HepG2 (cell line): ENCODE measurements around the gene PARS2. TPM values are rescaled to one million over a fixed set of nuclear protein-coding genes. Genes with fewer than 3 reads are reported as not detected.

Source experiments
- ATF5 ChIP-seq: sonication (generic); formaldehyde crosslinking; IDR thresholded peaks from 2 replicates; pipeline ENCODE4 v1.4.0; 2020; ENCODE audit warnings: mild to moderate bottlenecking, low read depth, missing genetic modification reagents
- ATF7 ChIP-seq, 2 experiments: fragments of 450-650 bp in 1 of 2; sonication (generic) in 1 of 2; formaldehyde crosslinking in 1 of 2; IDR thresholded peaks; 2 replicates each; pipeline versions ENCODE4 v1.4.0 to v1.6.1; 2016 to 2020; ENCODE audit warnings: antibody characterized with exemption in 1 of 2, mild to moderate bottlenecking in 1 of 2, missing genetic modification reagents in 1 of 2
- CBFB ChIP-seq: sonication (generic); formaldehyde crosslinking; IDR thresholded peaks from 2 replicates; pipeline ENCODE4 v1.4.0; 2020; ENCODE audit warnings: missing genetic modification reagents
- HHEX ChIP-seq: IDR thresholded peaks from 2 replicates; pipeline ENCODE4 v1.6.1; 2016; ENCODE audit warnings: control low read depth
- HNRNPL ChIP-seq: fragments of 200-400 bp; formaldehyde crosslinking; IDR thresholded peaks from 2 replicates; pipeline ENCODE4 v1.6.1; 2017; ENCODE audit warnings: mild to moderate bottlenecking, low read depth, low read length
- ISX ChIP-seq: sonication (generic); formaldehyde crosslinking; conservative IDR thresholded peaks from 2 replicates; pipeline ENCODE4 v1.5.0; 2020; ENCODE audit warnings: missing genetic modification reagents
- KMT2B ChIP-seq: IDR thresholded peaks from 2 replicates; pipeline ENCODE4 v1.6.1; 2016; ENCODE audit warnings: missing genetic modification reagents, missing compliant biosample characterization
- NFRKB ChIP-seq: fragments of 450-650 bp; IDR thresholded peaks from 2 replicates; pipeline ENCODE4 v1.6.1; 2017
- NR2F6 ChIP-seq, 2 experiments: IDR thresholded peaks; 2 replicates each; pipeline ENCODE4 v1.6.1; 2016; ENCODE audit warnings: antibody characterized with exemption in 1 of 2, mild to moderate bottlenecking in 1 of 2
- TCF7 ChIP-seq: sonication (generic); IDR thresholded peaks from 2 replicates; pipeline ENCODE4 v1.6.1; 2016; ENCODE audit warnings: antibody characterized with exemption, low read depth
- TRIM24 ChIP-seq: sonication (generic); formaldehyde crosslinking; IDR thresholded peaks from 2 replicates; pipeline ENCODE4 v1.8.0; 2022; ENCODE audit warnings: mild to moderate bottlenecking, missing genetic modification reagents
- ZBTB44 ChIP-seq: sonication (generic); formaldehyde crosslinking; IDR thresholded peaks from 2 replicates; pipeline ENCODE4 v1.4.0; 2020; ENCODE audit warnings: missing genetic modification reagents
- ZMYM3 ChIP-seq: sonication (generic); formaldehyde crosslinking; IDR thresholded peaks from 2 replicates; pipeline ENCODE4 v1.5.1; 2020; ENCODE audit warnings: mild to moderate bottlenecking, missing genetic modification reagents
- ZNF275 ChIP-seq: sonication (generic); formaldehyde crosslinking; IDR thresholded peaks from 2 replicates; pipeline ENCODE4 v1.8.0; 2022; ENCODE audit warnings: missing genetic modification reagents, mild to moderate bottlenecking, inconsistent platforms, borderline replicate concordance
- ZNF333 ChIP-seq: sonication (generic); formaldehyde crosslinking; IDR thresholded peaks from 2 replicates; pipeline ENCODE4 v1.4.0; 2020; ENCODE audit warnings: mild to moderate bottlenecking, missing genetic modification reagents, borderline replicate concordance
- ZNF430 ChIP-seq: sonication (generic); formaldehyde crosslinking; IDR thresholded peaks from 2 replicates; pipeline ENCODE4 v1.9.0; 2021; ENCODE audit warnings: mild to moderate bottlenecking, missing genetic modification reagents
- ZNF552 ChIP-seq: sonication (generic); formaldehyde crosslinking; IDR thresholded peaks from 2 replicates; pipeline ENCODE4 v1.9.0; 2022; ENCODE audit warnings: missing genetic modification reagents, mild to moderate bottlenecking, borderline replicate concordance
- ZNF761 ChIP-seq: sonication (generic); formaldehyde crosslinking; conservative IDR thresholded peaks from 2 replicates; pipeline ENCODE4 v1.4.0; 2020; ENCODE audit warnings: mild to moderate bottlenecking, missing genetic modification reagents
- polyA plus RNA-seq, 8 experiments: library from polyadenylated mRNA; depleted of rRNA in 3 of 8; stranded (reverse) in 7 of 8; unstranded in 1 of 8; fragments of >200 nt; fragmentation: Illumina TruSeq in 4 of 8; extraction: Trizol in 4 of 8; gene quantifications; 2 replicates each; pipeline versions ENCODE4 v1.2.1 to v1.2.3, GENCODE V29; 2011 to 2016; ENCODE audit warnings: low read depth in 4 of 8, missing spikeins in 1 of 8, mixed read lengths in 1 of 8; ENCODE audit not compliant: insufficient read depth in 1 of 8
- total RNA-seq, 5 experiments: library from RNA; depleted of rRNA; stranded (reverse); fragments of >200 nt; fragmentation: Illumina TruSeq; extraction: Trizol; gene quantifications; 2 replicates each; pipeline ENCODE4 v1.2.3, GENCODE V29; 2016; ENCODE audit warnings: low read depth in 1 of 5
- TF ChIP-seq, protein P1 (sequence below): IDR thresholded peaks from 2 replicates; pipeline ENCODE4 v1.6.1; 2016; ENCODE audit warnings: low read depth, control low read depth
- TF ChIP-seq, protein P2 (sequence below): sonication (generic); formaldehyde crosslinking; IDR thresholded peaks from 2 replicates; pipeline ENCODE4 v1.5.0; 2020; ENCODE audit warnings: mild to moderate bottlenecking, missing genetic modification reagents

Gene PARS2
- total and polyA plus RNA-seq, 2 of the 13 experiments (the other 11 are each of a cell fraction or from before 2014, with no cell fraction given) = 2.4 to 4.6 TPM

DNA sequence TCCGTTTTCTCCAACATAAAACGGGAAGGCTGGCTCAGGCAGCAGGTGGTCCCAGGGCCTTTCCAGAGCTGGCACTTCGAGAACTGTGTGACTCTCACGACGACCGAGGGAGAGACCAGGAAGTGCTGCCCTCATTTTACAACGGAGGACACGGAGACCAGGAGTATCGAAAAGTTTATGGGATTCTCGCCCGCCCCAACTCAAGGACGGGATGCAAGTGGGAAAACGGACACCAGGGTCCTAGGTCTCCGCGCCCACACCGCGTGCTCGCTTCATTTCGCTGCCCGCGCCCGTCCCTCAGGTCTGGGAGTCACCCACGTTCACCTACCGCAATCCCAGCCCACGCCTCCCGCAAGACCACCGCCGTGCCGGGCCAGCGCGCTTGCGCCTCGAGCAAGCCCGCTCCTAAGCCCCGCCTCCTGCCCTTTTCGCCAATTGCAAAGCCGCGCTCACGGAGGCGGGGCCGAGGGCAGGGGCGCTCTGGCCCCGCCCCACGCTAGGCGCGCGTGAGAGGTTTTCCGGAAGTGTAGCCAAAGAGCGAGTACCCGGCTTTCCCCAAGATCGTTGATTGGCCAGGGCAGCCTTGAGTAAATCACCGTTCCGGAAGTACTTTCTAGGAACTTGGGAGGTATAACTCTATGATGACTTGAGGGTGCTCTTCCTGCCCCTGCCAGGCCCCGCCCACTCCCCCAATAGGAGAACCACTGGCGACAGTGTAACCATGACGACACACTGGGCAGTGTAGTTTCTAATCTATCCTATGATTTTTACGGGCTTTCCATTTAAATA is at the start of gene PARS2 (continued):
- TF ChIP-seq ZBTB44 (CRISPR knock-in tag) = peak; percentile 77
- TF ChIP-seq ZNF552 = no peak
- no peak for TF ChIP-seq TRIM24 (CRISPR knock-in tag)
- TF ChIP-seq ATF7 (IDR thresholded peaks at IDR 0.05) = no peak
- TF ChIP-seq ATF7 (CRISPR knock-in tag; IDR thresholded peaks at IDR 0.05) = no peak
- TF ChIP-seq ISX (CRISPR knock-in tag) = no peak; the same call in 1 of the 2 replicates
- TF ChIP-seq NFRKB = no peak
- TF ChIP-seq ZNF333 = peak; percentile 28; the same call in 1 of the 2 replicates
- no peak for TF ChIP-seq ZNF761 (CRISPR knock-in tag)
- no peak for TF ChIP-seq NR2F6 (IDR thresholded peaks at IDR 0.05)
- no peak for TF ChIP-seq NR2F6 (CRISPR knock-in tag; IDR thresholded peaks at IDR 0.05)
- TF ChIP-seq ATF5 (CRISPR knock-in tag) = no peak
- TF ChIP-seq CBFB (CRISPR knock-in tag) = no peak
- 0 out of 2 replicates have a peak, but pooled peaks have one; percentile 34 for TF ChIP-seq HNRNPL
- TF ChIP-seq TCF7 = no peak
- TF ChIP-seq HHEX (CRISPR knock-in tag) = no peak
- TF ChIP-seq, protein P1, sequence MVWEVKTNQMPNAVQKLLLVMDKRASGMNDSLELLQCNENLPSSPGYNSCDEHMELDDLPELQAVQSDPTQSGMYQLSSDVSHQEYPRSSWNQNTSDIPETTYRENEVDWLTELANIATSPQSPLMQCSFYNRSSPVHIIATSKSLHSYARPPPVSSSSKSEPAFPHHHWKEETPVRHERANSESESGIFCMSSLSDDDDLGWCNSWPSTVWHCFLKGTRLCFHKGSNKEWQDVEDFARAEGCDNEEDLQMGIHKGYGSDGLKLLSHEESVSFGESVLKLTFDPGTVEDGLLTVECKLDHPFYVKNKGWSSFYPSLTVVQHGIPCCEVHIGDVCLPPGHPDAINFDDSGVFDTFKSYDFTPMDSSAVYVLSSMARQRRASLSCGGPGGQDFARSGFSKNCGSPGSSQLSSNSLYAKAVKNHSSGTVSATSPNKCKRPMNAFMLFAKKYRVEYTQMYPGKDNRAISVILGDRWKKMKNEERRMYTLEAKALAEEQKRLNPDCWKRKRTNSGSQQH (CRISPR knock-in tag) = 0 out of 2 replicates have a peak, but pooled peaks have one; percentile 33
- TF ChIP-seq ZNF430 (CRISPR knock-in tag) = 0 out of 2 replicates have a peak, but pooled peaks have one; percentile 35
- no peak for TF ChIP-seq ZMYM3 (CRISPR knock-in tag)
- TF ChIP-seq ZNF275 (CRISPR knock-in tag) = peak; percentile 58; the same call in 1 of the 2 replicates
- TF ChIP-seq, protein P2, sequence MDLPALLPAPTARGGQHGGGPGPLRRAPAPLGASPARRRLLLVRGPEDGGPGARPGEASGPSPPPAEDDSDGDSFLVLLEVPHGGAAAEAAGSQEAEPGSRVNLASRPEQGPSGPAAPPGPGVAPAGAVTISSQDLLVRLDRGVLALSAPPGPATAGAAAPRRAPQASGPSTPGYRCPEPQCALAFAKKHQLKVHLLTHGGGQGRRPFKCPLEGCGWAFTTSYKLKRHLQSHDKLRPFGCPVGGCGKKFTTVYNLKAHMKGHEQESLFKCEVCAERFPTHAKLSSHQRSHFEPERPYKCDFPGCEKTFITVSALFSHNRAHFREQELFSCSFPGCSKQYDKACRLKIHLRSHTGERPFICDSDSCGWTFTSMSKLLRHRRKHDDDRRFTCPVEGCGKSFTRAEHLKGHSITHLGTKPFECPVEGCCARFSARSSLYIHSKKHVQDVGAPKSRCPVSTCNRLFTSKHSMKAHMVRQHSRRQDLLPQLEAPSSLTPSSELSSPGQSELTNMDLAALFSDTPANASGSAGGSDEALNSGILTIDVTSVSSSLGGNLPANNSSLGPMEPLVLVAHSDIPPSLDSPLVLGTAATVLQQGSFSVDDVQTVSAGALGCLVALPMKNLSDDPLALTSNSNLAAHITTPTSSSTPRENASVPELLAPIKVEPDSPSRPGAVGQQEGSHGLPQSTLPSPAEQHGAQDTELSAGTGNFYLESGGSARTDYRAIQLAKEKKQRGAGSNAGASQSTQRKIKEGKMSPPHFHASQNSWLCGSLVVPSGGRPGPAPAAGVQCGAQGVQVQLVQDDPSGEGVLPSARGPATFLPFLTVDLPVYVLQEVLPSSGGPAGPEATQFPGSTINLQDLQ (CRISPR knock-in tag) = no peak
- TF ChIP-seq KMT2B (CRISPR knock-in tag) = no peak; the same call in 1 of the 2 replicates
